HepG2 (cell line): ENCODE results near the gene ADRA2B. TPM values are rescaled to one million over a fixed set of nuclear protein-coding genes. Genes with fewer than 3 reads are reported as not detected.

Source experiments
- ATAC-seq: fragments of 200-7000 bp; cut with Tn5 transposase; 3 replicates; pipeline ENCODE4 v1.9.1; 2020; ENCODE audit warnings: mild to moderate bottlenecking, moderate library complexity
- BruUV-seq: library from RNA; stranded (reverse); fragments of 400-500 nt; replicated peaks from 2 replicates; lab custom pipeline; 2021; lab: Mats Ljungman, UMichigan
- CTCF ChIA-PET: fragments of 300-600 bp; formaldehyde crosslinking; extraction: SDS; loops from one replicate; lab custom pipeline; 2021; ENCODE audit warnings: low total read pairs, inconsistent platforms, low intra/inter-chr PET ratio; lab: Yijun Ruan, JAX
- POLR2A ChIA-PET: fragments of 350-600 bp; sonication (Branson Sonifier 250); formaldehyde crosslinking; loops from one replicate; lab custom pipeline; 2020; ENCODE audit warnings: antibody characterized with exemption, inconsistent platforms; lab: Yijun Ruan, JAX
- DNase-seq: peaks from one replicate; pipeline ENCODE4 v3.0.0-alpha.2; 2015; ENCODE audit warnings: low spot score
- FAIRE-seq: peaks from 3 replicates; lab custom pipeline; 2011; peaks lifted over from hg19 to GRCh38; lab: Jason Lieb, UNC
- H2AFZ ChIP-seq: one replicate; pipeline ENCODE4 v1.6.1; 2011; ENCODE audit warnings: low read length, inconsistent platforms
- H3K27ac ChIP-seq: fragments of 300-600 bp; 3 replicates; pipeline ENCODE4 v1.8.0; 2011; ENCODE audit warnings: mixed run types, mild to moderate bottlenecking, mixed read lengths, low read length, inconsistent platforms; ENCODE audit not compliant: insufficient read depth; ENCODE audit errors: extremely low read length
- H3K27me3 ChIP-seq, 2 experiments: fragments of 200-600 bp in 1 of 2; 2 replicates in 1 of 2; 3 replicates in 1 of 2; pipeline versions ENCODE4 v1.6.0 to v1.8.0; 2011; ENCODE audit warnings: low read length in 2 of 2, mild to moderate bottlenecking in 2 of 2, moderate library complexity in 2 of 2, inconsistent platforms in 1 of 2; ENCODE audit not compliant: insufficient read depth in 2 of 2, control insufficient read depth in 1 of 2
- H3K36me3 ChIP-seq, 2 experiments: fragments of 200-600 bp in 1 of 2; replicated peaks in 1 of 2; 2 replicates in 1 of 2; 3 replicates in 1 of 2; pipeline versions ENCODE4 v1.5.1 to v1.8.0; 2011; ENCODE audit warnings: low read length in 2 of 2, inconsistent platforms in 1 of 2; ENCODE audit not compliant: insufficient read depth in 2 of 2, control insufficient read depth in 1 of 2
- H3K4me1 ChIP-seq: 2 replicates; pipeline ENCODE4 v1.5.1; 2012; ENCODE audit warnings: low read length, inconsistent platforms; ENCODE audit not compliant: insufficient read depth
- H3K4me2 ChIP-seq: 2 replicates; pipeline ENCODE4 v1.6.0; 2011; ENCODE audit warnings: low read depth, low read length, inconsistent platforms
- H3K4me3 ChIP-seq, 3 experiments: fragments of 200-600 bp in 1 of 3; sonication (generic), shearing (Covaris generic) in 1 of 3; replicated peaks in 1 of 3; 2 replicates each; pipeline ENCODE4 v1.5.1; 2011 to 2016; ENCODE audit warnings: low read length in 3 of 3, inconsistent platforms in 2 of 3, low read depth in 2 of 3, mild to moderate bottlenecking in 2 of 3, control low read depth in 1 of 3, mixed read lengths in 1 of 3; ENCODE audit not compliant: insufficient read depth in 1 of 3
- H3K79me2 ChIP-seq: one replicate; pipeline ENCODE4 v1.6.1; 2011; ENCODE audit warnings: low read length, inconsistent platforms; ENCODE audit not compliant: insufficient read depth
- H3K9ac ChIP-seq: 2 replicates; pipeline ENCODE4 v1.6.0; 2011; ENCODE audit warnings: mild to moderate bottlenecking, low read depth, low read length, inconsistent platforms; ENCODE audit not compliant: insufficient read depth
- H3K9me3 ChIP-seq: 2 replicates; pipeline ENCODE4 v1.5.1; 2012; ENCODE audit warnings: mild to moderate bottlenecking, low read length
- H4K20me1 ChIP-seq: 2 replicates; pipeline ENCODE4 v1.6.0; 2011; ENCODE audit warnings: inconsistent platforms, mild to moderate bottlenecking, low read length, moderate library complexity; ENCODE audit not compliant: insufficient read depth
- ARHGAP35 ChIP-seq: sonication (generic); formaldehyde crosslinking; IDR thresholded peaks from 2 replicates; pipeline ENCODE4 v1.9.0; 2022; ENCODE audit warnings: mild to moderate bottlenecking, inconsistent platforms, moderate library complexity, missing genetic modification reagents, borderline replicate concordance
- BRD4 ChIP-seq: sonication (generic); formaldehyde crosslinking; IDR thresholded peaks from 2 replicates; pipeline ENCODE4 v1.4.0; 2020; ENCODE audit warnings: missing genetic modification reagents
- CBFB ChIP-seq: sonication (generic); formaldehyde crosslinking; IDR thresholded peaks from 2 replicates; pipeline ENCODE4 v1.4.0; 2020; ENCODE audit warnings: missing genetic modification reagents
- FOXO1 ChIP-seq: sonication (generic); formaldehyde crosslinking; IDR thresholded peaks from 2 replicates; pipeline ENCODE4 v1.4.0; 2020; ENCODE audit warnings: missing genetic modification reagents
- HNRNPL ChIP-seq: fragments of 200-400 bp; formaldehyde crosslinking; IDR thresholded peaks from 2 replicates; pipeline ENCODE4 v1.6.1; 2017; ENCODE audit warnings: mild to moderate bottlenecking, low read depth, low read length
- KMT2B ChIP-seq: IDR thresholded peaks from 2 replicates; pipeline ENCODE4 v1.6.1; 2016; ENCODE audit warnings: missing genetic modification reagents, missing compliant biosample characterization
- RAD51 ChIP-seq: fragments of 450-650 bp; IDR thresholded peaks from 2 replicates; pipeline ENCODE4 v1.6.1; 2016; ENCODE audit warnings: borderline replicate concordance
- SSRP1 ChIP-seq: IDR thresholded peaks from 2 replicates; pipeline ENCODE4 v1.6.1; 2016; ENCODE audit warnings: control low read depth
- THYN1 ChIP-seq: sonication (generic); formaldehyde crosslinking; IDR thresholded peaks from 2 replicates; pipeline ENCODE4 v1.8.1; 2023; ENCODE audit warnings: low read depth, mild to moderate bottlenecking, moderate library complexity, missing genetic modification reagents, borderline replicate concordance
- ZBTB7A ChIP-seq: sonication (generic); formaldehyde crosslinking; IDR thresholded peaks from 2 replicates; pipeline ENCODE4 v1.8.0; 2022; ENCODE audit warnings: mild to moderate bottlenecking, missing genetic modification reagents
- ZNF501 ChIP-seq: sonication (generic); formaldehyde crosslinking; IDR thresholded peaks from 2 replicates; pipeline ENCODE4 v1.5.1; 2020; ENCODE audit warnings: mild to moderate bottlenecking, moderate library complexity, missing genetic modification reagents
- ZSCAN21 ChIP-seq: sonication (generic); formaldehyde crosslinking; IDR thresholded peaks from 2 replicates; pipeline ENCODE4 v1.8.0; 2022; ENCODE audit warnings: mild to moderate bottlenecking, missing genetic modification reagents, moderate library complexity, borderline replicate concordance
- ZSCAN30 ChIP-seq: sonication (generic); formaldehyde crosslinking; IDR thresholded peaks from 2 replicates; pipeline ENCODE4 v1.5.0; 2020; ENCODE audit warnings: mild to moderate bottlenecking, missing genetic modification reagents
- WGBS: methylation state at CpG from one replicate; pipeline ENCODE4 v1.1.6; 2017; ENCODE audit warnings: low lambda C conversion rate; 5-methylcytosine and 5-hydroxymethylcytosine counted together
- in situ Hi-C: cut with HindIII; loops from 2 replicates; pipeline ENCODE4 v1.10.0; 2017; ENCODE audit warnings: low pct_unique_long_range_greater_than_20kb; ENCODE audit not compliant: extremely low pct_ligation_motif_present
- intact Hi-C: fragments of 100-400 bp; cut with micrococcal nuclease; formaldehyde crosslinking; loops from one replicate; pipeline ENCODE4 v1.10.0; 2022; ENCODE audit not compliant: unreplicated experiment
- polyA plus RNA-seq, 8 experiments: library from polyadenylated mRNA; depleted of rRNA in 3 of 8; stranded (reverse) in 7 of 8; unstranded in 1 of 8; fragments of >200 nt; fragmentation: Illumina TruSeq in 4 of 8; extraction: Trizol in 4 of 8; gene quantifications; 2 replicates each; pipeline versions ENCODE4 v1.2.1 to v1.2.3, GENCODE V29; 2011 to 2016; ENCODE audit warnings: low read depth in 4 of 8, missing spikeins in 1 of 8, mixed read lengths in 1 of 8; ENCODE audit not compliant: insufficient read depth in 1 of 8
- total RNA-seq, 5 experiments: library from RNA; depleted of rRNA; stranded (reverse); fragments of >200 nt; fragmentation: Illumina TruSeq; extraction: Trizol; gene quantifications; 2 replicates each; pipeline ENCODE4 v1.2.3, GENCODE V29; 2016; ENCODE audit warnings: low read depth in 1 of 5
- TF ChIP-seq, protein P1 (sequence below): sonication (generic); formaldehyde crosslinking; IDR thresholded peaks from 2 replicates; pipeline ENCODE4 v1.9.0; 2021; ENCODE audit warnings: missing genetic modification reagents, borderline replicate concordance
- TF ChIP-seq, protein P2 (sequence below): sonication (generic); formaldehyde crosslinking; IDR thresholded peaks from 2 replicates; pipeline ENCODE4 v1.4.0; 2020; ENCODE audit warnings: missing genetic modification reagents

Gene ADRA2B
- total and polyA plus RNA-seq, 2 of the 13 experiments (the other 11 are each of a cell fraction or from before 2014, with no cell fraction given) = not detected

GRCh38 chr2:96137321-96138178 is 21.2 kb upstream of the ADRA2B start (continued):
- no peak for TF ChIP-seq ZSCAN21 (CRISPR knock-in tag)
- TF ChIP-seq HNRNPL = no peak
- TF ChIP-seq, all 625 proteins: peak for 0

DNA sequence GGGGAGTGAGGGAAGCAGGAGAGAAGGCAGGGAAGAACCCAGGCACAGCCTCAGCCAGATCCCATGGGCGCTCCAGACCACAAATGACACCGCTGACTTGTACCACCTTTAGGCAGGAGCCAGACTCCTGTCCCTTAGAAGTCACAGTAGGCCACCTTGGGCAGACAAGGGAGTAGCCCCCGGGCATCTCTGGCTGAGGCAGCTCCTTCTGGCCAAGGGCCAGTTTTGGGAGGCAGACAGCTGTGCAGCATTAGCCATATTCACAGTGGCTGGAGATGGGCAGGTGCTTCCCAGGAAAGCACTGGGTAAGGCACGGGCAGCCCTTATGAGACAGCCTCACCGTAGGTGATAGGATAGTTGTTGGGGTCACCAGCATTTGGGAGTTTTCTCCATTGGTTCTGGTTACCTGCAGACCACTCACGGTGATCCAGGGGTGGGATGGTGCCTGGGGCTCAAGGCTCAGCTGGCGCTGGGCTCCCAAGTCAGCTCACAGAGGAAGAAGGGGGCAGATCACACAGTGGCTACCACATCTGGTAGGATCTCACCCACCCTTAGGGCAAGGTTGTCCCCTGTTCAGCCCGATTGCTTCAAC is 19.9 kb upstream of the ADRA2B start:
- in situ Hi-C loops = loop anchor here (25.0 kb wide), 1 partner anchor 376 kb away; the partner anchor contains the start of gene NEURL3
- CTCF ChIA-PET = interaction anchor here (0.6 kb wide), 1 partner anchor 143 kb away, joined by 3 read pairs; no protein-coding TSS in a partner anchor
- TF ChIP-seq SSRP1 (CRISPR knock-in tag) (no peak), ZBTB7A (CRISPR knock-in tag) (no peak), KMT2B (no peak), BRD4 (CRISPR knock-in tag) (no peak), THYN1 (CRISPR knock-in tag) (no peak), ZNF501 (no peak), RAD51 (no peak), ZSCAN30 (no peak), ARHGAP35 (no peak), CBFB (CRISPR knock-in tag) (no peak), FOXO1 (CRISPR knock-in tag) (no peak)
- TF ChIP-seq, protein P1, sequence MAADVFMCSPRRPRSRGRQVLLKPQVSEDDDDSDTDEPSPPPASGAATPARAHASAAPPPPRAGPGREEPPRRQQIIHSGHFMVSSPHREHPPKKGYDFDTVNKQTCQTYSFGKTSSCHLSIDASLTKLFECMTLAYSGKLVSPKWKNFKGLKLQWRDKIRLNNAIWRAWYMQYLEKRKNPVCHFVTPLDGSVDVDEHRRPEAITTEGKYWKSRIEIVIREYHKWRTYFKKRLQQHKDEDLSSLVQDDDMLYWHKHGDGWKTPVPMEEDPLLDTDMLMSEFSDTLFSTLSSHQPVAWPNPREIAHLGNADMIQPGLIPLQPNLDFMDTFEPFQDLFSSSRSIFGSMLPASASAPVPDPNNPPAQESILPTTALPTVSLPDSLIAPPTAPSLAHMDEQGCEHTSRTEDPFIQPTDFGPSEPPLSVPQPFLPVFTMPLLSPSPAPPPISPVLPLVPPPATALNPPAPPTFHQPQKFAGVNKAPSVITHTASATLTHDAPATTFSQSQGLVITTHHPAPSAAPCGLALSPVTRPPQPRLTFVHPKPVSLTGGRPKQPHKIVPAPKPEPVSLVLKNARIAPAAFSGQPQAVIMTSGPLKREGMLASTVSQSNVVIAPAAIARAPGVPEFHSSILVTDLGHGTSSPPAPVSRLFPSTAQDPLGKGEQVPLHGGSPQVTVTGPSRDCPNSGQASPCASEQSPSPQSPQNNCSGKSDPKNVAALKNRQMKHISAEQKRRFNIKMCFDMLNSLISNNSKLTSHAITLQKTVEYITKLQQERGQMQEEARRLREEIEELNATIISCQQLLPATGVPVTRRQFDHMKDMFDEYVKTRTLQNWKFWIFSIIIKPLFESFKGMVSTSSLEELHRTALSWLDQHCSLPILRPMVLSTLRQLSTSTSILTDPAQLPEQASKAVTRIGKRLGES (CRISPR knock-in tag) = no peak
- TF ChIP-seq, protein P2, sequence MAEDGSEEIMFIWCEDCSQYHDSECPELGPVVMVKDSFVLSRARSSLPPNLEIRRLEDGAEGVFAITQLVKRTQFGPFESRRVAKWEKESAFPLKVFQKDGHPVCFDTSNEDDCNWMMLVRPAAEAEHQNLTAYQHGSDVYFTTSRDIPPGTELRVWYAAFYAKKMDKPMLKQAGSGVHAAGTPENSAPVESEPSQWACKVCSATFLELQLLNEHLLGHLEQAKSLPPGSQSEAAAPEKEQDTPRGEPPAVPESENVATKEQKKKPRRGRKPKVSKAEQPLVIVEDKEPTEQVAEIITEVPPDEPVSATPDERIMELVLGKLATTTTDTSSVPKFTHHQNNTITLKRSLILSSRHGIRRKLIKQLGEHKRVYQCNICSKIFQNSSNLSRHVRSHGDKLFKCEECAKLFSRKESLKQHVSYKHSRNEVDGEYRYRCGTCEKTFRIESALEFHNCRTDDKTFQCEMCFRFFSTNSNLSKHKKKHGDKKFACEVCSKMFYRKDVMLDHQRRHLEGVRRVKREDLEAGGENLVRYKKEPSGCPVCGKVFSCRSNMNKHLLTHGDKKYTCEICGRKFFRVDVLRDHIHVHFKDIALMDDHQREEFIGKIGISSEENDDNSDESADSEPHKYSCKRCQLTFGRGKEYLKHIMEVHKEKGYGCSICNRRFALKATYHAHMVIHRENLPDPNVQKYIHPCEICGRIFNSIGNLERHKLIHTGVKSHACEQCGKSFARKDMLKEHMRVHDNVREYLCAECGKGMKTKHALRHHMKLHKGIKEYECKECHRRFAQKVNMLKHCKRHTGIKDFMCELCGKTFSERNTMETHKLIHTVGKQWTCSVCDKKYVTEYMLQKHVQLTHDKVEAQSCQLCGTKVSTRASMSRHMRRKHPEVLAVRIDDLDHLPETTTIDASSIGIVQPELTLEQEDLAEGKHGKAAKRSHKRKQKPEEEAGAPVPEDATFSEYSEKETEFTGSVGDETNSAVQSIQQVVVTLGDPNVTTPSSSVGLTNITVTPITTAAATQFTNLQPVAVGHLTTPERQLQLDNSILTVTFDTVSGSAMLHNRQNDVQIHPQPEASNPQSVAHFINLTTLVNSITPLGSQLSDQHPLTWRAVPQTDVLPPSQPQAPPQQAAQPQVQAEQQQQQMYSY = no peak

More for the DNA sequence above, 19.9 kb upstream of the ADRA2B start:
- intact Hi-C loops = no loop called here
- BruUV-seq = no TSS peak
- Histone ChIP-seq H3K9ac (no peak overlapping the region), H3K4me1 (no peaks in the 10 kb centered on the region), H3K27ac (no peak overlapping the region), H3K4me2 (no peak overlapping the region), H2AFZ (no peak overlapping the region), H4K20me1 (no peaks in the 10 kb centered on the region), H3K4me3 (no peak overlapping the region), H3K79me2 (no peaks in the 10 kb centered on the region), H3K27me3 (peaks cover 29 to 73% of the 10 kb centered on the region in 2 experiments), H3K9me3 (no peaks in the 10 kb centered on the region), H3K36me3 (no peaks in the 10 kb centered on the region)
- WGBS = 30% methylated on average over 8 of the region's 8 CpGs
- POLR2A ChIA-PET = no interaction called here
- no peak for ATAC-seq
- no peak for FAIRE-seq
- DNase-seq = no peak
